HG02970 (cell line): Measurements from ENCODE around the gene SLC2A3.
"Not testable (repeated sequence)": the region's sequence is repeated elsewhere in the genome, so short reads cannot be mapped to it uniquely, and the experiment has no call there.

ENCODE experiments used
- ATAC-seq: cut with Tn5 transposase; IDR thresholded peaks from one replicate; pipeline ENCODE4 v1.9.1; 2021; ENCODE audit warnings: mild to moderate bottlenecking, moderate library complexity, moderate number of reproducible peaks; ENCODE audit not compliant: unreplicated experiment, low FRiP score

SLC2A3 gene

GRCh38 chr12:7953912-7954311, 17.9 kb upstream of the SLC2A3 start:
- not testable (repeated sequence) for ATAC-seq

- ATAC-seq: no peak
These were observed 15.7 kb upstream of the SLC2A3 start for GRCh38 chr12:7951671-7952070.

- not testable (repeated sequence) for ATAC-seq
These were observed 14.4 kb upstream of the SLC2A3 start for GRCh38 chr12:7950230-7950943.

- no peak for ATAC-seq
These were observed 12.7 kb upstream of the SLC2A3 start for GRCh38 chr12:7948589-7949260.

GRCh38 chr12:7947011-7947410, 11.0 kb upstream of the SLC2A3 start:
- no peak for ATAC-seq

- ATAC-seq: not testable (repeated sequence)
These were observed 8.8 kb upstream of the SLC2A3 start for GRCh38 chr12:7944760-7945159.

GRCh38 chr12:7940906-7941305, 4.9 kb upstream of the SLC2A3 start:
- no peak for ATAC-seq

GRCh38 chr12:7937833-7938506, 2.0 kb upstream of the SLC2A3 start:
- ATAC-seq: no peak

GRCh38 chr12:7934889-7935492, 996 bp downstream of the SLC2A3 start:
- no peak for ATAC-seq

GRCh38 chr12:7934091-7934888, 1.7 kb downstream of the SLC2A3 start:
- no peak for ATAC-seq

GRCh38 chr12:7933255-7933726, 2.7 kb downstream of the SLC2A3 start:
- ATAC-seq: peak; percentile 44

- not testable (repeated sequence) for ATAC-seq
These were observed 3.3 kb downstream of the SLC2A3 start for GRCh38 chr12:7932599-7933240.

GRCh38 chr12:7929083-7929792, 6.7 kb downstream of the SLC2A3 start:
- ATAC-seq: no peak

- ATAC-seq: no peak
These were observed 8.5 kb downstream of the SLC2A3 start for GRCh38 chr12:7927470-7927869.

GRCh38 chr12:7926068-7926666, 9.8 kb downstream of the SLC2A3 start:
- not testable (repeated sequence) for ATAC-seq

GRCh38 chr12:7923241-7924236, 12.4 kb downstream of the SLC2A3 start:
- no peak for ATAC-seq

- ATAC-seq: not testable (repeated sequence)
These were observed 14.8 kb downstream of the SLC2A3 start for GRCh38 chr12:7921181-7921580.

GRCh38 chr12:7918268-7918590, 17.8 kb downstream of the SLC2A3 start:
- not testable (repeated sequence) for ATAC-seq
